Measurements from ENCODE around the gene NDUFB6. TPM values are rescaled to one million over a fixed set of nuclear protein-coding genes. Genes with fewer than 3 reads are reported as not detected.
A peak's percentile ranks its signal among the peaks of the same experiment; 100 is the strongest.

Gene NDUFB6
- total RNA-seq, 4 donors from 2014 or later: 59.2 to 97.0 (median 82.6) TPM

GRCh38 chr9:32580631-32581300, 7.8 kb upstream of the NDUFB6 start:
- in situ Hi-C loops (cut with MboI; ENCODE audit: low sequenced_read_pairs in 4 of 4): loop anchor here in 3 of 4 donors (5.0 to 10.0 kb wide), 2 partner anchors 387 to 394 kb away; no protein-coding TSS in a partner anchor
- H3K27me3 ChIP-seq: no peaks in the 10 kb centered on the region
- H3K36me3 ChIP-seq: no peaks in the 10 kb centered on the region

GRCh38 chr9:32579706-32580331, 6.9 kb upstream of the NDUFB6 start:
- TF ChIP-seq POLR2A (IDR thresholded peaks at IDR 0.05) (no peak), CTCF (IDR thresholded peaks at IDR 0.05 in 4 of 5, conservative IDR thresholded peaks at IDR 0.05 in 1 of 5) (peak; percentile 67 to 91 (median 80))
- ATAC-seq (no peak), DNase-seq (peak; percentile 18 to 31)
- Histone ChIP-seq H3K4me1 (no peaks in the 10 kb centered on the region), H3K27me3 (no peaks in the 10 kb centered on the region), H3K27ac (no peak overlapping the region), H3K4me3 (peak overlapping the region in 1 of 4 donors; percentile 4), H3K36me3 (no peaks in the 10 kb centered on the region), H3K9me3 (no peaks in the 10 kb centered on the region)
- in situ Hi-C loops (cut with MboI; ENCODE audit: low sequenced_read_pairs in 4 of 4) (loop anchor here (5.0 to 10.0 kb wide), 4 partner anchors 198 to 395 kb away; partner anchors contain the start of gene ACO1 (in 3 of the 4)), intact Hi-C loops (cut with DNase I; ENCODE audit: low total_unique reads) (loop anchor here (1.0 to 2.0 kb wide), 2 partner anchors 201 to 389 kb away; no protein-coding TSS in a partner anchor)

More at GRCh38 chr9:32580631-32581300, 7.8 kb upstream of the NDUFB6 start:
- DNase-seq (no peak), ATAC-seq (no peak)
- Histone ChIP-seq H3K4me3 (no peak overlapping the region), H3K9me3 (no peaks in the 10 kb centered on the region), H3K27ac (no peak overlapping the region), H3K4me1 (no peaks in the 10 kb centered on the region)
- intact Hi-C loops (cut with DNase I; ENCODE audit: low total_unique reads): loop anchor here (2.0 kb wide), 1 partner anchor 388 kb away; no protein-coding TSS in a partner anchor
- TF ChIP-seq CTCF (IDR thresholded peaks at IDR 0.05 in 4 of 5, conservative IDR thresholded peaks at IDR 0.05 in 1 of 5) (no peak), POLR2A (IDR thresholded peaks at IDR 0.05) (no peak)

GRCh38 chr9:32578976-32579375, 6.0 kb upstream of the NDUFB6 start:
- in situ Hi-C loops (cut with MboI; ENCODE audit: low sequenced_read_pairs in 4 of 4): loop anchor here (5.0 kb wide), 2 partner anchors 197 to 207 kb away; partner anchors contain the start of gene ACO1 (in 3 of the 4)
- DNase-seq (no peak), ATAC-seq (no peak)
- TF ChIP-seq CTCF (IDR thresholded peaks at IDR 0.05 in 4 of 5, conservative IDR thresholded peaks at IDR 0.05 in 1 of 5) (no peak), POLR2A (IDR thresholded peaks at IDR 0.05) (no peak)
- peak overlapping the region in 1 of 4 donors; percentile 4 for H3K4me3 ChIP-seq
- H3K27me3 ChIP-seq: no peaks in the 10 kb centered on the region
- H3K9me3 ChIP-seq: no peaks in the 10 kb centered on the region
- intact Hi-C loops (cut with DNase I; ENCODE audit: low total_unique reads): loop anchor here (1.0 kb wide), 1 partner anchor 200 kb away; no protein-coding TSS in a partner anchor
- no peaks in the 10 kb centered on the region for H3K4me1 ChIP-seq
- no peaks in the 10 kb centered on the region for H3K36me3 ChIP-seq
- H3K27ac ChIP-seq: no peak overlapping the region

- no peaks in the 10 kb centered on the region for H3K4me1 ChIP-seq
- no peaks in the 10 kb centered on the region for H3K9me3 ChIP-seq
- TF ChIP-seq POLR2A (IDR thresholded peaks at IDR 0.05) (no peak), CTCF (IDR thresholded peaks at IDR 0.05 in 4 of 5, conservative IDR thresholded peaks at IDR 0.05 in 1 of 5) (no peak)
- H3K4me3 ChIP-seq: no peak overlapping the region
- no peak for ATAC-seq
- H3K27ac ChIP-seq: no peak overlapping the region
- intact Hi-C loops (cut with DNase I; ENCODE audit: low total_unique reads) (no loop called here), in situ Hi-C loops (cut with MboI; ENCODE audit: low sequenced_read_pairs in 4 of 4) (loop anchor here (5.0 kb wide), 2 partner anchors 195 to 205 kb away; partner anchors contain the start of gene ACO1 (in 3 of the 4))
- H3K36me3 ChIP-seq: no peaks in the 10 kb centered on the region
- DNase-seq: no peak
- no peaks in the 10 kb centered on the region for H3K27me3 ChIP-seq
Measured at GRCh38 chr9:32577316-32577715, 4.4 kb upstream of the NDUFB6 start.

All from gastrocnemius medialis (tissue), 4 donors.